ENCODE measurements around the gene SEMA3F. TPM values are rescaled to one million over a fixed set of nuclear protein-coding genes. Genes with fewer than 3 reads are reported as not detected.
A peak's percentile ranks its signal among the peaks of the same experiment; 100 is the strongest.

The SEMA3F gene
- total RNA-seq, 6 donors from 2014 or later = 4.2 to 76.0 (median 27.5) TPM

DNA sequence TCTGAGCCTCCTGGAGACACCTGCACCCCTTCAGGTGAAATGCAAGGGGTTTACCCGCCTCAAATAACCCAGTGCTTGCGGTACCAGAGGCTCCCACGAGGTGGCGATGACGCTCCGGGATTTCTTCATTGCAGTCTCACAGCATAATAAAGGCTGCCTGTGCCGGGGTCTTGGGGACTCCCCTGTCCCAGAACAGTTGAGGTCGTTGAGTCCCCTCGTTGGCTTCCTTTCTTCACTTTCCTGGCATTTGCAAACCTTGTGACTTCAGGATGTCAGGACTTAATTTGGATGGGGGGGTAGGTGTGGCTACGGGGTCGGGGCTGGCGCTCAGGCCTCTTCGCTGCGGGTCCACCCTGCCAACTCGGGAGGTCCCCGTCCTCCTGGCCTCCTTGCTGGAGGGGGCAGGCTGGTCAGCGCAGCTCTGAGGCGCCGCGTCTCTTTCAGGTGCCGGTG is 37.6 kb downstream of the SEMA3F start:
- no peak for TF ChIP-seq EP300 (IDR thresholded peaks at IDR 0.05)
- TF ChIP-seq, protein P1, sequence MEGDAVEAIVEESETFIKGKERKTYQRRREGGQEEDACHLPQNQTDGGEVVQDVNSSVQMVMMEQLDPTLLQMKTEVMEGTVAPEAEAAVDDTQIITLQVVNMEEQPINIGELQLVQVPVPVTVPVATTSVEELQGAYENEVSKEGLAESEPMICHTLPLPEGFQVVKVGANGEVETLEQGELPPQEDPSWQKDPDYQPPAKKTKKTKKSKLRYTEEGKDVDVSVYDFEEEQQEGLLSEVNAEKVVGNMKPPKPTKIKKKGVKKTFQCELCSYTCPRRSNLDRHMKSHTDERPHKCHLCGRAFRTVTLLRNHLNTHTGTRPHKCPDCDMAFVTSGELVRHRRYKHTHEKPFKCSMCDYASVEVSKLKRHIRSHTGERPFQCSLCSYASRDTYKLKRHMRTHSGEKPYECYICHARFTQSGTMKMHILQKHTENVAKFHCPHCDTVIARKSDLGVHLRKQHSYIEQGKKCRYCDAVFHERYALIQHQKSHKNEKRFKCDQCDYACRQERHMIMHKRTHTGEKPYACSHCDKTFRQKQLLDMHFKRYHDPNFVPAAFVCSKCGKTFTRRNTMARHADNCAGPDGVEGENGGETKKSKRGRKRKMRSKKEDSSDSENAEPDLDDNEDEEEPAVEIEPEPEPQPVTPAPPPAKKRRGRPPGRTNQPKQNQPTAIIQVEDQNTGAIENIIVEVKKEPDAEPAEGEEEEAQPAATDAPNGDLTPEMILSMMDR (IDR thresholded peaks at IDR 0.05) = peak; percentile 86 to 95 (median 92)
- DNase-seq = peak in 1 of 2 donors; percentile 63
- Histone ChIP-seq H3K9me3 (no peaks in the 10 kb centered on the region), H3K27me3 (peaks cover 2 to 22% (median 14%) of the 10 kb centered on the region in 4 donors), H3K27ac (no peak overlapping the region), H3K4me1 (peaks cover 12 to 30% (median 21%) of the 10 kb centered on the region in 4 donors), H3K36me3 (peaks cover 0 to 9% (median 3%) of the 10 kb centered on the region in 4 donors), H3K4me3 (no peak overlapping the region)
- ATAC-seq (ENCODE audit: low FRiP score in 2 of 2) = peak in 1 of 2 donors; percentile 71
- WGBS, 2 donors = 0 to 9% methylated on average over 1 to 16 of the region's 21 CpGs

DNA sequence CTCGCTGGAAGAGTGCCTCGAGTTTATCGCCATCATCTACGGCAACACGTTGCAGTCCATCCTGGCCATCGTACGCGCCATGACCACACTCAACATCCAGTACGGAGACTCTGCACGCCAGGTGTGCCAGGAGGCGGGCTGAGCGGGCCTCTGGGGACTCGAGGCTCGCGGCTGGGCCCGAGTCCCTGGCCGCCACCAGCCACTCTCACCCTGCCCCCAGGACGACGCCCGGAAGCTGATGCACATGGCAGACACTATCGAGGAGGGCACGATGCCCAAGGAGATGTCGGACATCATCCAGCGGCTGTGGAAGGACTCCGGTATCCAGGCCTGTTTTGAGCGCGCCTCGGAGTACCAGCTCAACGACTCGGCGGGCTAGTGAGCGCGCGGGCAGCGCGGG is 38.2 kb downstream of the SEMA3F start:
- no peaks in the 10 kb centered on the region for H3K9me3 ChIP-seq
- peaks cover 2 to 22% (median 14%) of the 10 kb centered on the region in 4 donors for H3K27me3 ChIP-seq
- WGBS, 2 donors = 42 to 46% methylated on average over 23 to 26 of the region's 36 CpGs
- no peak overlapping the region for H3K27ac ChIP-seq
- H3K4me3 ChIP-seq = no peak overlapping the region
- H3K4me1 ChIP-seq = peaks cover 12 to 30% (median 21%) of the 10 kb centered on the region in 4 donors
- H3K36me3 ChIP-seq = peaks cover 0 to 4% (median under 1%) of the 10 kb centered on the region in 4 donors
- no peak for TF ChIP-seq EP300 (IDR thresholded peaks at IDR 0.05)
- TF ChIP-seq POLR2AphosphoS5 (IDR thresholded peaks at IDR 0.05) = no peak
- no peak for TF ChIP-seq POLR2A (IDR thresholded peaks at IDR 0.05)
- TF ChIP-seq, protein P1 (IDR thresholded peaks at IDR 0.05) = no peak
- ATAC-seq (ENCODE audit: low FRiP score in 2 of 2) = no peak
- DNase-seq = no peak

DNA sequence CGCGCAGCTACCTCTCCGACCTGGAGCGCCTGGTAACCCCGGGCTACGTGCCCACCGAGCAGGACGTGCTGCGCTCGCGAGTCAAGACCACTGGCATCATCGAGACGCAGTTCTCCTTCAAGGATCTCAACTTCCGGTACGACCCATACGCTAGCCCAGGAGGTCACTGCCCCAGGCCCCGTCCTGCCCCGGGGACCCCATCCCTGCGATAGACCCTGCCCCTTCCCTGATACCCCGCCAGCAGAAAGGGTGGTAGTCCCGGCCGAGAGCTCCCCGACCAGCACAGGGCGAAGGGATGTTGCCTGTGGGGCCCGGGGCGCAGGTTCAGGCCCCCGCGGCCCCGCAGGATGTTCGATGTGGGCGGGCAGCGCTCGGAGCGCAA is 38.6 kb downstream of the SEMA3F start:
- no peak overlapping the region for H3K27ac ChIP-seq
- DNase-seq (no peak), ATAC-seq (ENCODE audit: low FRiP score in 2 of 2) (no peak)
- TF ChIP-seq POLR2AphosphoS5 (IDR thresholded peaks at IDR 0.05) = no peak
- TF ChIP-seq POLR2A (IDR thresholded peaks at IDR 0.05) = no peak
- no peak for TF ChIP-seq EP300 (IDR thresholded peaks at IDR 0.05)
- TF ChIP-seq, protein P1 (IDR thresholded peaks at IDR 0.05) = no peak
- no peak overlapping the region for H3K4me3 ChIP-seq
- H3K36me3 ChIP-seq = no peaks in the 10 kb centered on the region
- H3K9me3 ChIP-seq = no peaks in the 10 kb centered on the region
- WGBS, 2 donors = 34% methylated on average over 21 of the region's 34 CpGs; no CpG with 5 or more reads in 1 of the 2 donors
- H3K27me3 ChIP-seq = peaks cover 2 to 22% (median 14%) of the 10 kb centered on the region in 4 donors
- H3K4me1 ChIP-seq = peaks cover 12 to 30% (median 21%) of the 10 kb centered on the region in 4 donors

DNA sequence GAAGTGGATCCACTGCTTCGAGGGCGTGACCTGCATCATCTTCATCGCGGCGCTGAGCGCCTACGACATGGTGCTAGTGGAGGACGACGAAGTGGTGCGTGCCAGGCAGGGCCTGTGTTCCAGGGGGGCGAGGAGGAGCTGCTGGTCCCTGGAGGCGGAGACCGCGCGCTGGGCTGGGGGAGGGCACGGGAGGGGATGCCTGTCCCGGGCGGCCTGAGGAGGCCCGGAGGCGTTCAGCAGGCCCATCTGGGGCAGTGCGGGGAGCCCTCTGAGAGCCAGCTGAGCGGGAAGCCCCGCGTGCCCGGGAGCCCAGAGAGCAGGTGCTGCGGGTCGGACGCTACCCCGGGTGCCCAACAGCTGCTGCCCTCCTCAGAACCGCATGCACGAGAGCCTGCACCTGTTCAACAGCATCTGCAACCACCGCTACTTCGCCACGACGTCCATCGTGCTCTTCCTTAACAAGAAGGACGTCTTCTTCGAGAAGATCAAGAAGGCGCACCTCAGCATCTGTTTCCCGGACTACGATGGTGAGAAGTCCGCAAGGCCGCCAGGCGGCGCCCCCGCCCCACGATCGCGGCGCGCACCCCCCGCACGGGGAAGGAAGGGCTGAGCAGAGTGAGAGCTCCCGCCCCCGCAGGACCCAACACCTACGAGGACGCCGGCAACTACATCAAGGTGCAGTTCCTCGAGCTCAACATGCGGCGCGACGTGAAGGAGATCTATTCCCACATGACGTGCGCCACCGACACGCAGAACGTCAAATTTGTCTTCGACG is 39.2 kb downstream of the SEMA3F start:
- 15 to 46% methylated on average over 3 to 57 of the region's 70 CpGs for WGBS, 2 donors
- DNase-seq = peak; percentile 70 to 96
- H3K27me3 ChIP-seq = peaks cover 2 to 22% (median 14%) of the 10 kb centered on the region in 4 donors

More for the DNA sequence above, 39.2 kb downstream of the SEMA3F start:
- H3K27ac ChIP-seq = no peak overlapping the region
- peak; percentile 53 to 76 for ATAC-seq (ENCODE audit: low FRiP score in 2 of 2)
- no peaks in the 10 kb centered on the region for H3K9me3 ChIP-seq
- no peaks in the 10 kb centered on the region for H3K36me3 ChIP-seq
- peaks cover 12 to 30% (median 18%) of the 10 kb centered on the region in 4 donors for H3K4me1 ChIP-seq
- peak overlapping the region in 1 of 4 donors; percentile 13 for H3K4me3 ChIP-seq
- TF ChIP-seq, protein P1 (IDR thresholded peaks at IDR 0.05) = peak; percentile 62 to 92 (median 85)
- no peak for TF ChIP-seq POLR2AphosphoS5 (IDR thresholded peaks at IDR 0.05)
- no peak for TF ChIP-seq POLR2A (IDR thresholded peaks at IDR 0.05)

Measured in upper lobe of left lung (tissue), 6 donors.